Measurements from ENCODE around the gene P2RX1. TPM values are rescaled to one million over a fixed set of nuclear protein-coding genes. Genes with fewer than 3 reads are reported as not detected.

The P2RX1 gene
- total and polyA plus RNA-seq, 8 donors, result 1.7 to 12.1 (median 2.3) TPM

DNA sequence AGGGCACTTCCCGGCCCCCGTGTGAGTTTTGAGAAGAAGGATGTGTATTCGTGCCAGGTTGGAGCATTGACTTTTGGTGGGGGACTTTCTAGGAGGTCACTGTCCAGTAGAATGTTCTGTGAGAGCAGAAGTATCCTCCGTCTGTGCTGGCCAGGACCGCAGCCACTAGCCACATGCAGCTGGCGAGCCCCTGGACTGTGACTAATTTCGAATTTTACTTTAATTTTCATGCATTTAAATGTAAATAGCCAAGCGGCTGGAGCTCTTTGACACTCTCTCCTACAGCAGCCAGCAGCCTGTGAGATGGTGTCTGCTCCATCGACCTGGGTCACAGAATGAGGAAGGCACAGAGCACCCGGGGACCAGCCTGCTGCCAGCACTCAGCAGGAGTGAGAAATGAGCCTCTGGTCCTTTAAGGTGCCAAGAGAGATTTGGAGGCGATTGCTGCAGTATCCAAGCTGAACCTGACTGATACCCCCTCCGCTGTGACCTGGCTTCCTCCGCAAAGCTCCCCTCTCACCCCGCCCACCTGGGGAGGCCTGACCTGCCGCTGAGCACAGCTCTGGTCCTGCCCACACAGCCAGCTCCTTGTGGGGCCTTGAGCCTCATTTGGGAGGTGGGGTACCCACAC is 40.2 kb upstream of the P2RX1 start:
- Histone ChIP-seq H3K27ac (no peak overlapping the region), H3K4me1 (peaks cover 6 to 40% of the 10 kb centered on the region in 2 donors), H3K4me3 (no peak overlapping the region), H3K36me3 (peaks cover 0 to 3% of the 10 kb centered on the region in 2 donors), H3K27me3 (no peaks in the 10 kb centered on the region), H3K9me3 (no peaks in the 10 kb centered on the region)
- intact Hi-C loops (cut with DNase I), result no loop called here
- ATAC-seq (no peak), DNase-seq (no peak)
- TF ChIP-seq, protein P1, sequence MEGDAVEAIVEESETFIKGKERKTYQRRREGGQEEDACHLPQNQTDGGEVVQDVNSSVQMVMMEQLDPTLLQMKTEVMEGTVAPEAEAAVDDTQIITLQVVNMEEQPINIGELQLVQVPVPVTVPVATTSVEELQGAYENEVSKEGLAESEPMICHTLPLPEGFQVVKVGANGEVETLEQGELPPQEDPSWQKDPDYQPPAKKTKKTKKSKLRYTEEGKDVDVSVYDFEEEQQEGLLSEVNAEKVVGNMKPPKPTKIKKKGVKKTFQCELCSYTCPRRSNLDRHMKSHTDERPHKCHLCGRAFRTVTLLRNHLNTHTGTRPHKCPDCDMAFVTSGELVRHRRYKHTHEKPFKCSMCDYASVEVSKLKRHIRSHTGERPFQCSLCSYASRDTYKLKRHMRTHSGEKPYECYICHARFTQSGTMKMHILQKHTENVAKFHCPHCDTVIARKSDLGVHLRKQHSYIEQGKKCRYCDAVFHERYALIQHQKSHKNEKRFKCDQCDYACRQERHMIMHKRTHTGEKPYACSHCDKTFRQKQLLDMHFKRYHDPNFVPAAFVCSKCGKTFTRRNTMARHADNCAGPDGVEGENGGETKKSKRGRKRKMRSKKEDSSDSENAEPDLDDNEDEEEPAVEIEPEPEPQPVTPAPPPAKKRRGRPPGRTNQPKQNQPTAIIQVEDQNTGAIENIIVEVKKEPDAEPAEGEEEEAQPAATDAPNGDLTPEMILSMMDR (IDR thresholded peaks at IDR 0.05), result no peak

DNA sequence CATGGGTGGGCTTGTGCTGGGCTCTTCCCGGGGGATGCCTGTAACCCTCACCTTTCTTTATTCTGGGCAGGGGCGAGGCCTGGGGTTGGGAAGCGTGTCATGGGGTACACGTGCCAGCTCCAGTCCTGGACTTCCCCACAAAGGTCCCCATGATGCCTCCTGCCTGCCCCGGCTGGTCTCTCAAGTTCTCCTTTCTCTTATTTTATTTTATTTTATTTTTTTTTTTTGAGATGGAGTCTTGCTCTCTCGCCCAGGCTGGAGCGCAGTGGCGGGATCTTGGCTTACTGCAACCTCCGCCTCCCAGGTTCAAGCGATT is 39.4 kb upstream of the P2RX1 start:
- Histone ChIP-seq H3K36me3 (peaks cover 0 to 11% of the 10 kb centered on the region in 2 donors), H3K27me3 (no peaks in the 10 kb centered on the region), H3K9me3 (no peaks in the 10 kb centered on the region), H3K4me1 (peaks cover 6 to 32% of the 10 kb centered on the region in 2 donors), H3K27ac (no peak overlapping the region), H3K4me3 (no peak overlapping the region)
- TF ChIP-seq, protein P1 (IDR thresholded peaks at IDR 0.05), result no peak
- DNase-seq (no peak), ATAC-seq (no peak)
- intact Hi-C loops (cut with DNase I), result no loop called here

DNA sequence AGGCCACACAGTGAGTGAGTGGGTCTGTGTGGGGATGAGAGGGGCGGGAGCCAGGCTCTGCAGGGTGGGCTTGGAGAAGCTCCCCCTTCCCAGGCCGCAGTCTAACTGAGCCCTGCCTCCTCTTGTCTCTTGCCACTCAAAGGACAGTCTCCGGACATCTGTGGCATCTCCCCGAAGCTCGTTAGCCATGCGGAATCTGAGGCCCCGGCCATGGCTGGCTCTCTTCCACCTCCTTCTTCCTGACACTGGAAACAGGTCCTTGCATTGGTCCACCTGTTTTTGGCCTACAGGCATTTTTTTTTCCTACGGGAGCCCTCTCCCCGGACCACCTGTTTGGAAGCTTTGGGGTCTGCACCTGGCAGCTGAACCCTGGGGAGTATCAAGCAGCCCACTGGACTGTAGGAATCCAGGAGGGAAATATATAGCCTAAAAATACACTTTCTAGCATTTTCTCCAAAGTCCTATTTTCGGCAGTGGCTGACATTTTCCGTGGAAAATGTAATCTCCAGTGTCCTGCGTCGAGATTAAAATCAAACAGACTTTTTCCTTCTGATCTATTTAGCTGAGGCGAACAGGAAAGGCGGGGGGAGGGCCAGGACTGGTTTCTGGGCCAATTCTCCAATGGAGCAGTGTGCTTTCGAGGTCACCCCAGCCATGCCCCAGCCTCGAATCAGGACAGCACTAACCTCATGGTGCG is 38.9 kb upstream of the P2RX1 start:
- peaks cover 6 to 27% of the 10 kb centered on the region in 2 donors for H3K4me1 ChIP-seq
- no peak overlapping the region for H3K4me3 ChIP-seq
- DNase-seq (no peak), ATAC-seq (no peak)
- H3K27ac ChIP-seq, result no peak overlapping the region
- TF ChIP-seq, protein P1 (IDR thresholded peaks at IDR 0.05), result no peak
- H3K9me3 ChIP-seq, result no peaks in the 10 kb centered on the region
- intact Hi-C loops (cut with DNase I), result no loop called here
- peaks cover 0 to 16% of the 10 kb centered on the region in 2 donors for H3K36me3 ChIP-seq
- H3K27me3 ChIP-seq, result no peaks in the 10 kb centered on the region

DNA sequence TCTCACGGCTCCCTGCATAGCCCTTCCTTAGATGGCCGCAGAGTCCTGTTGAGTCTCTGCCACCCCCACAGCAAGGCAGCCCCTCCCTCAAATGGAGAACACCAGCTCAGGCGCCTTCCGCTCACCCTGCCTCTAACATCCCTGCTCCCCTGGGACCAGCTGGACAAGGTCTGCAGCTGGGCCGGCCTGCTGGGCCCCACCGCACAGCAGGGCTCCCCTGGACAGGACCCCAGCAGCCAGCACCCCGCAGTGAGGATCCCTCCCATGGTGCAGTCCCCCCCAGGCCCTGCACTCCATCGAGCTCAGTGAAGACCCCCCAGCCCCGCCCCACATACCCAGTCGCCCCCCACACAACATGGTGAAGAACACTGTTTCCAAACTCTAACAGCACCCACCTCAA is 37.8 kb upstream of the P2RX1 start:
- ATAC-seq (no peak), DNase-seq (no peak)
- H3K4me1 ChIP-seq, result peaks cover 0 to 16% of the 10 kb centered on the region in 2 donors
- no peaks in the 10 kb centered on the region for H3K27me3 ChIP-seq
- no peaks in the 10 kb centered on the region for H3K9me3 ChIP-seq
- TF ChIP-seq, protein P1 (IDR thresholded peaks at IDR 0.05), result no peak
- H3K4me3 ChIP-seq, result no peak overlapping the region
- peaks cover 0 to 24% of the 10 kb centered on the region in 2 donors for H3K36me3 ChIP-seq
- H3K27ac ChIP-seq, result no peak overlapping the region
- intact Hi-C loops (cut with DNase I), result no loop called here

DNA sequence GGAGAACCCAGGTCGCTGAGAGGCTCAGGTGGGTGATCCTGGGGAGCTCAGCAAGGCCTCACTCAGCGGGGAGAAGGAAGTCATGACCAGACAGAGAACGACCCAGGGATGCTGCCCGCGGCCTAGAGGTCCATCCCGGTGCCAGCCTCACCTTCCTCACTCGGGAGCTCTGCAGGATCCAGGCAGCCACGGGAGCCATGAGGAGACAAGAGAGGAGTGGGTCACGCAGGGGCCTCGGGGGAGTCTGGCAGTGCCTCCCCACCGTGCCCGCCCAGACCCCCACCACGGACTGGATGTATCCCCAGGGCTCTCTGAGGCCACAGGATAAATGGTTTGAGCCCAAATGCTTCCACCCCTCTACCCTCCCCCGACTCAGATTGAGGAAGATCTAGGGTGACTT is 37.3 kb upstream of the P2RX1 start:
- Histone ChIP-seq H3K4me3 (no peak overlapping the region), H3K36me3 (peaks cover 0 to 29% of the 10 kb centered on the region in 2 donors), H3K27ac (no peak overlapping the region), H3K4me1 (peaks cover 0 to 13% of the 10 kb centered on the region in 2 donors), H3K9me3 (no peaks in the 10 kb centered on the region), H3K27me3 (no peaks in the 10 kb centered on the region)
- no peak for ATAC-seq
- intact Hi-C loops (cut with DNase I), result no loop called here
- no peak for DNase-seq
- TF ChIP-seq, protein P1 (IDR thresholded peaks at IDR 0.05), result no peak

All from left lung (tissue), 10 donors.